ENCODE measurements around the gene ATP6V1F. TPM values are rescaled to one million over a fixed set of nuclear protein-coding genes. Genes with fewer than 3 reads are reported as not detected.

Gene ATP6V1F
- total and polyA plus RNA-seq, 7 experiments from 2014 or later, result 58.4 to 340 (median 101) TPM

GRCh38 chr7:128831178-128831993, 31.3 kb upstream of the ATP6V1F start:
- peak overlapping the region in 9 of 10 donors; percentile 52 to 86 (median 76) for H3K4me3 Mint-ChIP-seq
- no peaks in the 10 kb centered on the region for H3K9me3 Mint-ChIP-seq
- H3K36me3 ChIP-seq (ENCODE audit: control insufficient read depth in 2 of 3, insufficient read depth in 3 of 3, low read length in 3 of 3), result no peaks in the 10 kb centered on the region
- intact Hi-C loops (cut with micrococcal nuclease), result no loop called here
- peaks cover 25 to 64% (median 28%) of the 10 kb centered on the region in 5 donors for H3K27me3 Mint-ChIP-seq
- ChIA-PET CTCF (interaction anchor here (0.5 kb wide), 1 partner anchor 464 kb away, joined by 3 read pairs; no protein-coding TSS in a partner anchor), POLR2A (interaction anchor here (1.1 kb wide), 1 partner anchor 92 kb away, joined by 4 read pairs; the partner anchor contains the start of gene CALU)
- no peak overlapping the region for H3K27ac Mint-ChIP-seq
- ATAC-seq (peak; percentile 11), DNase-seq (peak in 2 of 9 donors; percentile 15 to 25)
- no peaks in the 10 kb centered on the region for H3K36me3 Mint-ChIP-seq
- no peak overlapping the region for H3K4me3 ChIP-seq (ENCODE audit: low read length)
- H3K9me3 ChIP-seq (ENCODE audit: control insufficient read depth in 2 of 3, low read length in 3 of 3), result no peaks in the 10 kb centered on the region
- peaks cover 3 to 15% of the 10 kb centered on the region in 2 donors for H3K27me3 ChIP-seq (ENCODE audit: control insufficient read depth in 2 of 2, insufficient read depth in 2 of 2, low read length in 2 of 2)
- H3K27ac ChIP-seq (ENCODE audit: low read depth, low read length), result no peak overlapping the region
- H3K4me1 ChIP-seq (ENCODE audit: control insufficient read depth in 2 of 2, insufficient read depth in 2 of 2, low read length in 2 of 2), result peaks cover 0 to 9% of the 10 kb centered on the region in 2 donors
- H3K4me1 Mint-ChIP-seq, result peaks cover 5 to 18% (median 13%) of the 10 kb centered on the region in 7 donors

DNA sequence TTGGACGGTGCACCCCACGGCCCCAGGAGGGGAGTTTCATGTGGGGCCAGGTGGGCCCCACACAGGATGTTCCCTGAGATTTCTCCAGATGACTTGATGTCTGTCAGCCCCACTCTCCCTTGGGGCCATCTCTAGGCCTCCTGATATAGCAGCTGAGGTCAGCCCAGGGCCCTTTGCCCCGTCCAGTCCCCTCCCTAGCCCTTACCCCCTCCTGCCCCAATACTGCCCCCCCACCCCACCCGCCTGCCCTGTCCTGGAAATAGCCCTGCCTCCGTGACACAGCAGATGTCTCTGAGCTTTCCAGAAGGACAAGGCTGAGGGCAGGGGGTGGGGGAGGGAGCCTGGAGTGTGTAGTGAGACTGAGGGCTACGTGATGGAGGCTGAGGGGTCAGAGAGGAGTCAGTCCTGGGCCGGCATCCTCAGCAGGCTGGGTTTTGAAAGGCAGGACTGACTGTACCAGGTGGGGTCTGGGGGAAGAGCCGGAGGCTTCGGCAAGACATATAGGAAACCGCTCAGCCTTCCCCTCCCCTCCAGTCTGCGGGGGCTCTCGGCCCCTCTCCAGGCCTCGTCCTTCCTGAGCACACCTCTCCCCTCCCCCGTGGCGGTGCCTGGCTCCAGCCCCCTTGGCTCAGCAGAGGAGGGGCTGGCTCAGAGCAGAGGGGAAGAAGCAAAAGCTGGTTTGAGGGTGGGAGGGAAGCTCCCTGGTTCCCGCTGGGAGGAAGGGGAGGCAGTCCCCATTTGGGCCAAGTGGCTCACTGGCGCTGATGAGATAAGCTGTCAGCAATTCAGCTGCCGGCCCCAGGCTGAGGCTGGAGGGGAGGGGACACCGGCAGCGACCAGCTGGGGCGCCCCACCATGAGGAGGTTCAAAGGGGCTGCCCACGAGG, 30.4 kb upstream of the ATP6V1F start:
- Mint-ChIP-seq H3K36me3 (no peaks in the 10 kb centered on the region), H3K27ac (no peak overlapping the region), H3K9me3 (no peaks in the 10 kb centered on the region), H3K4me1 (peaks cover 5 to 18% (median 13%) of the 10 kb centered on the region in 7 donors), H3K4me3 (peak overlapping the region in 4 of 10 donors; percentile 58 to 86 (median 82)), H3K27me3 (peaks cover 20 to 56% (median 26%) of the 10 kb centered on the region in 5 donors)
- ATAC-seq, result no peak
- H3K36me3 ChIP-seq (ENCODE audit: control insufficient read depth in 2 of 3, insufficient read depth in 3 of 3, low read length in 3 of 3), result no peaks in the 10 kb centered on the region
- ChIA-PET POLR2A (no interaction called here), CTCF (interaction anchor here (0.5 kb wide), 1 partner anchor 465 kb away, joined by 3 read pairs; no protein-coding TSS in a partner anchor)
- H3K9me3 ChIP-seq (ENCODE audit: control insufficient read depth in 2 of 3, low read length in 3 of 3), result no peaks in the 10 kb centered on the region
- no peak overlapping the region for H3K27ac ChIP-seq (ENCODE audit: low read depth, low read length)
- DNase-seq, result no peak
- intact Hi-C loops (cut with micrococcal nuclease), result no loop called here
- H3K4me1 ChIP-seq (ENCODE audit: control insufficient read depth in 2 of 2, insufficient read depth in 2 of 2, low read length in 2 of 2), result peaks cover 0 to 9% of the 10 kb centered on the region in 2 donors
- peaks cover 3 to 15% of the 10 kb centered on the region in 2 donors for H3K27me3 ChIP-seq (ENCODE audit: control insufficient read depth in 2 of 2, insufficient read depth in 2 of 2, low read length in 2 of 2)
- no peak overlapping the region for H3K4me3 ChIP-seq (ENCODE audit: low read length)

DNA sequence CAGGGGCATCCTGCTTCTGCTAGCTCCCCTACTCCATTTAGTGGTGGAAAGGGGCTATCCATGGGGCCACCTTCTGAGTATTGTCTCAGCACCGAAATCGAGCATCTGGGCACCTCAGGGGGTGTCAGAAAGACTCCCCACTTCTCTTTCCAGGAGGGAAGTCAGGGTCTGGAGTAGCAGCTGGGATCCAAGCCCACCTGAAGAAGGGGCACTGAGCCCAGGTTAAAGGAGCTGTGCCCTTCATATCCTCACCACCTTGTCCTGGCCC, 29.8 kb upstream of the ATP6V1F start:
- DNase-seq (no peak), ATAC-seq (no peak)
- no peaks in the 10 kb centered on the region for H3K9me3 Mint-ChIP-seq
- H3K4me3 Mint-ChIP-seq, result no peak overlapping the region
- H3K27ac ChIP-seq (ENCODE audit: low read depth, low read length), result no peak overlapping the region
- no peak overlapping the region for H3K27ac Mint-ChIP-seq
- H3K27me3 Mint-ChIP-seq, result peaks cover 15 to 54% (median 23%) of the 10 kb centered on the region in 5 donors
- peaks cover 0 to 9% of the 10 kb centered on the region in 2 donors for H3K4me1 ChIP-seq (ENCODE audit: control insufficient read depth in 2 of 2, insufficient read depth in 2 of 2, low read length in 2 of 2)
- POLR2A ChIA-PET, result no interaction called here
- peaks cover 3 to 15% of the 10 kb centered on the region in 2 donors for H3K27me3 ChIP-seq (ENCODE audit: control insufficient read depth in 2 of 2, insufficient read depth in 2 of 2, low read length in 2 of 2)
- H3K4me1 Mint-ChIP-seq, result peaks cover 5 to 18% (median 13%) of the 10 kb centered on the region in 7 donors
- H3K4me3 ChIP-seq (ENCODE audit: low read length), result no peak overlapping the region
- intact Hi-C loops (cut with micrococcal nuclease), result no loop called here
- no peaks in the 10 kb centered on the region for H3K9me3 ChIP-seq (ENCODE audit: control insufficient read depth in 2 of 3, low read length in 3 of 3)
- no peaks in the 10 kb centered on the region for H3K36me3 Mint-ChIP-seq
- no peaks in the 10 kb centered on the region for H3K36me3 ChIP-seq (ENCODE audit: control insufficient read depth in 2 of 3, insufficient read depth in 3 of 3, low read length in 3 of 3)
- CTCF ChIA-PET, result interaction anchor here (0.7 kb wide), 1 partner anchor 1924 kb away, joined by 3 read pairs; no protein-coding TSS in a partner anchor

DNA sequence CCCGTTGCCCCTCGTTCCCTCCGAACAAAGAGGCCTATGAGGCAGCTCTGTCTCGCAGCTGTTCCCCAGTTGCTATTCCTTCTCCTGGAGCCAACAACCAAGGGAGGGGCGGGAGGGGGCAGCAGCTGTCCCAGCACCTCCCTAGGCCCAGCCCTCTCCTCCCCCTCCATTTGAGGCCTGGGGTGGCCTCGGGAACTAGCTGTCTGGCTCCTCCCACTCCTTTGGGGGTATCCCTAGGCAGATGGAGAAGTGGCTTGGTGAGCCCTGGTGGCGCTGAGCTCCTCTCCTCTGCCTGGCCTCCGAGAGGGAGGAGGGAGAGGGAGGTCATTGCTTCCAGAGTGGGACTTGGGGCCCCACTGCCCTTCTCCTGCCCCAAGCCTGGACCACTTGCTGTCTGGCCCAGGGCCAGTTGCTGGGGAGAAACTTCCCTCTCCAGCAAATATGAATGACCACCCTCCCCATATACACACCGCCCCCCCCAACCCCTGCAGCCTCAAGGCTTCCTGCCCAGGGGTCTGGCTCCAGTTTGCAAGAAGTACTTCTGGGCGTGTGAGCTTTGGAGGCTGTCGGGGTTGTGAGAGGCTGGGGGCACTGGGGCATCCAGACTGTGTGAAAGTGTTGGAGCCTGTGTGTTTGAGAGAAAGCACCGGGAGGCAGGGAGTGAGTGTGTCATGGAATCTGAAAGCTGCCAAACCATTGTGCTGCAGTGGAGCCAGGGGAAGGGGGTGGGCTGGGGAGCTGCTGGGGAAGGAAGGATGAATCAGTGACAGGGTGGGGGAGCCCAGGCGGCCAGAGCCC, 29.3 kb upstream of the ATP6V1F start:
- intact Hi-C loops (cut with micrococcal nuclease), result no loop called here
- no peak overlapping the region for H3K4me3 ChIP-seq (ENCODE audit: low read length)
- peaks cover 0 to 9% of the 10 kb centered on the region in 2 donors for H3K4me1 ChIP-seq (ENCODE audit: control insufficient read depth in 2 of 2, insufficient read depth in 2 of 2, low read length in 2 of 2)
- DNase-seq (no peak), ATAC-seq (no peak)
- POLR2A ChIA-PET, result interaction anchor here (0.7 kb wide), 1 partner anchor 70 kb away, joined by 3 read pairs; no protein-coding TSS in a partner anchor
- peaks cover 5 to 18% (median 13%) of the 10 kb centered on the region in 7 donors for H3K4me1 Mint-ChIP-seq
- H3K4me3 Mint-ChIP-seq, result no peak overlapping the region
- H3K36me3 Mint-ChIP-seq, result no peaks in the 10 kb centered on the region
- H3K27me3 Mint-ChIP-seq, result peaks cover 10 to 48% (median 18%) of the 10 kb centered on the region in 5 donors
- CTCF ChIA-PET, result interaction anchor here (0.7 kb wide), 1 partner anchor 1924 kb away, joined by 3 read pairs; no protein-coding TSS in a partner anchor
- H3K9me3 Mint-ChIP-seq, result no peaks in the 10 kb centered on the region
- H3K27ac ChIP-seq (ENCODE audit: low read depth, low read length), result no peak overlapping the region
- peaks cover 3 to 13% of the 10 kb centered on the region in 2 donors for H3K27me3 ChIP-seq (ENCODE audit: control insufficient read depth in 2 of 2, insufficient read depth in 2 of 2, low read length in 2 of 2)
- no peak overlapping the region for H3K27ac Mint-ChIP-seq
- no peaks in the 10 kb centered on the region for H3K9me3 ChIP-seq (ENCODE audit: control insufficient read depth in 2 of 3, low read length in 3 of 3)
- H3K36me3 ChIP-seq (ENCODE audit: control insufficient read depth in 2 of 3, insufficient read depth in 3 of 3, low read length in 3 of 3), result no peaks in the 10 kb centered on the region

DNA sequence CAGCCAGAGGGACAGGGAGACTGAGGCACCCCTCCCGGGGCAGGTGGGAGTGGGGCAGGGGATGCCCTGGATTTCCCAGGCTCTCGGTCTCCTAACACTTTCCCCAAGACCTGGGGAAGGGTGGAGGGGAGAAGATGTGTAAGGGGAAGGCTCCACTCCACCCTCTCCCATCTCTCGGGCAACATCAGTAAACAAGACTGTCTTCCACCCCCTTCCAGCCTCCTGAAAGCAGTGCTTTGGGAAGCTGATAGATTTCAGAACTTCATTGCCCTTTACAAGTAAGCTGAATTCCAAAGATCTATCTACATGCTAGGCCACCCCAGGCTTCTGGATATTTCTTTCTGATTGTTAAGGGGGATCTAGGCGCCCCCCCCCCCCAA, 28.7 kb upstream of the ATP6V1F start:
- peaks cover 3 to 8% of the 10 kb centered on the region in 2 donors for H3K27me3 ChIP-seq (ENCODE audit: control insufficient read depth in 2 of 2, insufficient read depth in 2 of 2, low read length in 2 of 2)
- H3K9me3 ChIP-seq (ENCODE audit: control insufficient read depth in 2 of 3, low read length in 3 of 3), result no peaks in the 10 kb centered on the region
- Mint-ChIP-seq H3K9me3 (no peaks in the 10 kb centered on the region), H3K27ac (no peak overlapping the region), H3K27me3 (peaks cover 7 to 43% (median 13%) of the 10 kb centered on the region in 5 donors), H3K4me1 (peaks cover 5 to 18% (median 13%) of the 10 kb centered on the region in 7 donors), H3K4me3 (no peak overlapping the region), H3K36me3 (no peaks in the 10 kb centered on the region)
- ATAC-seq (no peak), DNase-seq (no peak)
- CTCF ChIA-PET, result no interaction called here
- no peak overlapping the region for H3K4me3 ChIP-seq (ENCODE audit: low read length)
- no peaks in the 10 kb centered on the region for H3K36me3 ChIP-seq (ENCODE audit: control insufficient read depth in 2 of 3, insufficient read depth in 3 of 3, low read length in 3 of 3)
- no peak overlapping the region for H3K27ac ChIP-seq (ENCODE audit: low read depth, low read length)
- intact Hi-C loops (cut with micrococcal nuclease), result no loop called here
- POLR2A ChIA-PET, result interaction anchor here (0.7 to 0.9 kb wide), 2 partner anchors 51 to 69 kb away, joined by 3 to 4 read pairs; no protein-coding TSS in a partner anchor
- peaks cover 0 to 9% of the 10 kb centered on the region in 2 donors for H3K4me1 ChIP-seq (ENCODE audit: control insufficient read depth in 2 of 2, insufficient read depth in 2 of 2, low read length in 2 of 2)

DNA sequence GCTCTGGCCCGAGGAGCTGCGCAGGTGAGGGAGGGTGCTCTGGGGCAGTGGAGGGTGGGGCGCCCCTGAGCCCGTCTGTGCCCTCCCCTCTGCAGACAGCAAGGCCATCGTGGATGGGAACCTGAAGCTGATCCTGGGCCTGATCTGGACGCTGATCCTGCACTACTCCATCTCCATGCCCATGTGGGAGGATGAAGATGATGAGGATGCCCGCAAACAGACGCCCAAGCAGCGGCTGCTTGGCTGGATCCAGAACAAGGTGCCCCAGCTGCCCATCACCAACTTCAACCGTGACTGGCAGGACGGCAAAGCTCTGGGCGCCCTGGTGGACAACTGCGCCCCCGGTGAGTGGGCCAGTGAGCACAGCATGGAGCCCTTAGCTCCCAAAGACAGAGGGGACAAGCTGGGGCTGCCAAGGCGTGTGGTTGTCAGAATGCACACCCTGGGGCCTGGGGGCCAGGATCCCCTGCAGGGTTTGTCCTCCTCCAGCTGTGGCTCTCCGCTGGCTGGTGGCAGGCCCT, 27.4 kb upstream of the ATP6V1F start:
- Mint-ChIP-seq H3K9me3 (no peaks in the 10 kb centered on the region), H3K4me1 (peaks cover 0 to 9% (median 6%) of the 10 kb centered on the region in 7 donors), H3K4me3 (no peak overlapping the region), H3K36me3 (no peaks in the 10 kb centered on the region), H3K27me3 (peaks cover 0 to 33% (median 4%) of the 10 kb centered on the region in 5 donors), H3K27ac (no peak overlapping the region)
- DNase-seq (no peak), ATAC-seq (no peak)
- H3K27me3 ChIP-seq (ENCODE audit: control insufficient read depth in 2 of 2, insufficient read depth in 2 of 2, low read length in 2 of 2), result no peaks in the 10 kb centered on the region
- no peak overlapping the region for H3K4me3 ChIP-seq (ENCODE audit: low read length)
- H3K36me3 ChIP-seq (ENCODE audit: control insufficient read depth in 2 of 3, insufficient read depth in 3 of 3, low read length in 3 of 3), result no peaks in the 10 kb centered on the region
- H3K9me3 ChIP-seq (ENCODE audit: control insufficient read depth in 2 of 3, low read length in 3 of 3), result no peaks in the 10 kb centered on the region
- no peaks in the 10 kb centered on the region for H3K4me1 ChIP-seq (ENCODE audit: control insufficient read depth in 2 of 2, insufficient read depth in 2 of 2, low read length in 2 of 2)
- ChIA-PET CTCF (no interaction called here), POLR2A (interaction anchor here (0.6 kb wide), 1 partner anchor 79 kb away, joined by 3 read pairs; no protein-coding TSS in a partner anchor)
- intact Hi-C loops (cut with micrococcal nuclease), result no loop called here
- H3K27ac ChIP-seq (ENCODE audit: low read depth, low read length), result no peak overlapping the region

Measured in naive thymus-derived CD4-positive, alpha-beta T cell (primary cell).